ENCODE measurements around the gene COG2. TPM values are rescaled to one million over a fixed set of nuclear protein-coding genes. Genes with fewer than 3 reads are reported as not detected.
"Not testable (repeated sequence)": the region's sequence is repeated elsewhere in the genome, so short reads cannot be mapped to it uniquely, and the experiment has no call there.

COG2 gene
- total and polyA plus RNA-seq, 4 donors, result 24.2 to 30.8 (median 28.9) TPM

- peak overlapping the region; percentile 85 for H3K27ac ChIP-seq (ENCODE audit: low read depth, low read length)
- H3K4me1 ChIP-seq (ENCODE audit: control insufficient read depth, insufficient read depth, low read length), result peaks cover 47% of the 10 kb centered on the region
- no peak for DNase-seq (ENCODE audit: low read depth in 4 of 6, low spot score in 6 of 6)
- no peak overlapping the region for H3K4me3 ChIP-seq (ENCODE audit: low read depth, low read length)
- H3K36me3 ChIP-seq (ENCODE audit: control insufficient read depth, insufficient read depth, low read length), result peaks cover 30% of the 10 kb centered on the region
- no peaks in the 10 kb centered on the region for H3K27me3 ChIP-seq (ENCODE audit: control insufficient read depth, insufficient read depth, low read length)
- no peaks in the 10 kb centered on the region for H3K9me3 ChIP-seq (ENCODE audit: control insufficient read depth, insufficient read depth, low read length)
- WGBS (ENCODE audit: insufficient coverage), result 95% methylated on average over 4 of the region's 4 CpGs
These were observed 52.2 kb downstream of the COG2 start for GRCh38 chr1:230694464-230694863.

GRCh38 chr1:230694991-230695390 is 52.7 kb downstream of the COG2 start:
- Histone ChIP-seq H3K9me3 (ENCODE audit: control insufficient read depth, insufficient read depth, low read length) (no peaks in the 10 kb centered on the region), H3K4me3 (ENCODE audit: low read depth, low read length) (no peak overlapping the region), H3K27me3 (ENCODE audit: control insufficient read depth, insufficient read depth, low read length) (no peaks in the 10 kb centered on the region), H3K4me1 (ENCODE audit: control insufficient read depth, insufficient read depth, low read length) (peaks cover 47% of the 10 kb centered on the region), H3K36me3 (ENCODE audit: control insufficient read depth, insufficient read depth, low read length) (peaks cover 25% of the 10 kb centered on the region), H3K27ac (ENCODE audit: low read depth, low read length) (no peak overlapping the region)
- 85% methylated on average over 1 of the region's 4 CpGs for WGBS (ENCODE audit: insufficient coverage)
- no peak for DNase-seq (ENCODE audit: low read depth in 4 of 6, low spot score in 6 of 6)

- peak overlapping the region; percentile 50 for H3K27ac ChIP-seq (ENCODE audit: low read depth, low read length)
- WGBS (ENCODE audit: insufficient coverage), result 32% methylated on average over 8 of the region's 8 CpGs
- H3K4me1 ChIP-seq (ENCODE audit: control insufficient read depth, insufficient read depth, low read length), result peaks cover 45% of the 10 kb centered on the region
- no peaks in the 10 kb centered on the region for H3K27me3 ChIP-seq (ENCODE audit: control insufficient read depth, insufficient read depth, low read length)
- peaks cover 20% of the 10 kb centered on the region for H3K36me3 ChIP-seq (ENCODE audit: control insufficient read depth, insufficient read depth, low read length)
- no peak overlapping the region for H3K4me3 ChIP-seq (ENCODE audit: low read depth, low read length)
- H3K9me3 ChIP-seq (ENCODE audit: control insufficient read depth, insufficient read depth, low read length), result no peaks in the 10 kb centered on the region
- peak in 2 of 6 donors; percentile 41 to 54 for DNase-seq (ENCODE audit: low read depth in 4 of 6, low spot score in 6 of 6)
These were observed 53.9 kb downstream of the COG2 start for GRCh38 chr1:230696218-230696617.

GRCh38 chr1:230696722-230697437 is 54.6 kb downstream of the COG2 start:
- DNase-seq (ENCODE audit: low read depth in 4 of 6, low spot score in 6 of 6), result no peak
- no peak overlapping the region for H3K4me3 ChIP-seq (ENCODE audit: low read depth, low read length)
- no peaks in the 10 kb centered on the region for H3K27me3 ChIP-seq (ENCODE audit: control insufficient read depth, insufficient read depth, low read length)
- WGBS (ENCODE audit: insufficient coverage), result 80% methylated on average over 3 of the region's 7 CpGs
- H3K9me3 ChIP-seq (ENCODE audit: control insufficient read depth, insufficient read depth, low read length), result no peaks in the 10 kb centered on the region
- peak overlapping the region; percentile 50 for H3K27ac ChIP-seq (ENCODE audit: low read depth, low read length)
- H3K36me3 ChIP-seq (ENCODE audit: control insufficient read depth, insufficient read depth, low read length), result peaks cover 15% of the 10 kb centered on the region
- peaks cover 46% of the 10 kb centered on the region for H3K4me1 ChIP-seq (ENCODE audit: control insufficient read depth, insufficient read depth, low read length)

- Histone ChIP-seq H3K36me3 (ENCODE audit: control insufficient read depth, insufficient read depth, low read length) (peaks cover 19% of the 10 kb centered on the region), H3K4me1 (ENCODE audit: control insufficient read depth, insufficient read depth, low read length) (peaks cover 54% of the 10 kb centered on the region), H3K9me3 (ENCODE audit: control insufficient read depth, insufficient read depth, low read length) (no peaks in the 10 kb centered on the region), H3K4me3 (ENCODE audit: low read depth, low read length) (no peak overlapping the region), H3K27me3 (ENCODE audit: control insufficient read depth, insufficient read depth, low read length) (no peaks in the 10 kb centered on the region), H3K27ac (ENCODE audit: low read depth, low read length) (no peak overlapping the region)
- 94% methylated on average over 14 of the region's 14 CpGs for WGBS (ENCODE audit: insufficient coverage)
- no peak for DNase-seq (ENCODE audit: low read depth in 4 of 6, low spot score in 6 of 6)
These were observed 55.8 kb downstream of the COG2 start for GRCh38 chr1:230698130-230698529.

GRCh38 chr1:230698964-230699363 is 56.7 kb downstream of the COG2 start:
- Histone ChIP-seq H3K4me1 (ENCODE audit: control insufficient read depth, insufficient read depth, low read length) (peaks cover 58% of the 10 kb centered on the region), H3K36me3 (ENCODE audit: control insufficient read depth, insufficient read depth, low read length) (peaks cover 24% of the 10 kb centered on the region)
- H3K27ac ChIP-seq (ENCODE audit: low read depth, low read length); H3K9me3 ChIP-seq (ENCODE audit: control insufficient read depth, insufficient read depth, low read length); H3K4me3 ChIP-seq (ENCODE audit: low read depth, low read length); DNase-seq (ENCODE audit: low read depth in 4 of 6, low spot score in 6 of 6); H3K27me3 ChIP-seq (ENCODE audit: control insufficient read depth, insufficient read depth, low read length): not testable (repeated sequence)

GRCh38 chr1:230699716-230700115 is 57.4 kb downstream of the COG2 start:
- no CpG with 5 or more reads among the region's 1 CpG for WGBS (ENCODE audit: insufficient coverage)
- Histone ChIP-seq H3K36me3 (ENCODE audit: control insufficient read depth, insufficient read depth, low read length) (peaks cover 19% of the 10 kb centered on the region), H3K4me3 (ENCODE audit: low read depth, low read length) (no peak overlapping the region), H3K27me3 (ENCODE audit: control insufficient read depth, insufficient read depth, low read length) (no peaks in the 10 kb centered on the region), H3K4me1 (ENCODE audit: control insufficient read depth, insufficient read depth, low read length) (peaks cover 54% of the 10 kb centered on the region), H3K27ac (ENCODE audit: low read depth, low read length) (no peak overlapping the region), H3K9me3 (ENCODE audit: control insufficient read depth, insufficient read depth, low read length) (no peaks in the 10 kb centered on the region)
- DNase-seq (ENCODE audit: low read depth in 4 of 6, low spot score in 6 of 6), result no peak

GRCh38 chr1:230700132-230700531 is 57.9 kb downstream of the COG2 start:
- Histone ChIP-seq H3K4me3 (ENCODE audit: low read depth, low read length) (no peak overlapping the region), H3K27me3 (ENCODE audit: control insufficient read depth, insufficient read depth, low read length) (no peaks in the 10 kb centered on the region), H3K9me3 (ENCODE audit: control insufficient read depth, insufficient read depth, low read length) (no peaks in the 10 kb centered on the region), H3K4me1 (ENCODE audit: control insufficient read depth, insufficient read depth, low read length) (peaks cover 50% of the 10 kb centered on the region), H3K36me3 (ENCODE audit: control insufficient read depth, insufficient read depth, low read length) (peaks cover 17% of the 10 kb centered on the region), H3K27ac (ENCODE audit: low read depth, low read length) (no peak overlapping the region)
- 89% methylated on average over 3 of the region's 4 CpGs for WGBS (ENCODE audit: insufficient coverage)
- no peak for DNase-seq (ENCODE audit: low read depth in 4 of 6, low spot score in 6 of 6)

GRCh38 chr1:230701434-230701833 is 59.2 kb downstream of the COG2 start:
- Histone ChIP-seq H3K27ac (ENCODE audit: low read depth, low read length) (peak overlapping the region; percentile 75), H3K4me1 (ENCODE audit: control insufficient read depth, insufficient read depth, low read length) (peaks cover 48% of the 10 kb centered on the region), H3K27me3 (ENCODE audit: control insufficient read depth, insufficient read depth, low read length) (no peaks in the 10 kb centered on the region), H3K9me3 (ENCODE audit: control insufficient read depth, insufficient read depth, low read length) (no peaks in the 10 kb centered on the region), H3K36me3 (ENCODE audit: control insufficient read depth, insufficient read depth, low read length) (peaks cover 29% of the 10 kb centered on the region), H3K4me3 (ENCODE audit: low read depth, low read length) (no peak overlapping the region)
- 49% methylated on average over 17 of the region's 17 CpGs for WGBS (ENCODE audit: insufficient coverage)
- peak in 4 of 6 donors; percentile 43 to 83 (median 63) for DNase-seq (ENCODE audit: low read depth in 4 of 6, low spot score in 6 of 6)
